WERI-Rb-1 (cell line): ENCODE measurements around the gene DDX24.
A peak's percentile ranks its signal among the peaks of the same experiment; 100 is the strongest.

Experiments used
- DNase-seq: peaks from one replicate; pipeline ENCODE4 v3.0.0-alpha.2; 2020
- H3K27ac ChIP-seq: fragments of 250-450 bp; sonication (Bioruptor Pico); 2 replicates; pipeline ENCODE4 v1.5.1; 2020; ENCODE audit warnings: mild to moderate bottlenecking, moderate library complexity
- H3K27me3 ChIP-seq: fragments of 250-450 bp; sonication (Bioruptor Pico); 2 replicates; pipeline ENCODE4 v1.5.1; 2021; ENCODE audit warnings: mild to moderate bottlenecking, low read depth, moderate library complexity; ENCODE audit not compliant: insufficient read depth, severe bottlenecking
- H3K36me3 ChIP-seq: fragments of 250-450 bp; sonication (Bioruptor Pico); 2 replicates; pipeline ENCODE4 v1.5.1; 2020; ENCODE audit warnings: mild to moderate bottlenecking, moderate library complexity
- H3K4me3 ChIP-seq: 2 replicates; pipeline ENCODE4 v1.5.1; 2011; ENCODE audit warnings: low read depth, mild to moderate bottlenecking, control low read depth, low read length
- H3K9me3 ChIP-seq: fragments of 250-450 bp; sonication (Bioruptor Pico); 2 replicates; pipeline ENCODE4 v1.5.1; 2021; ENCODE audit warnings: mild to moderate bottlenecking, moderate library complexity; ENCODE audit not compliant: severe bottlenecking
- TF ChIP-seq, protein P1 (sequence below): IDR thresholded peaks from 2 replicates; pipeline ENCODE4 v1.5.1; 2011; ENCODE audit warnings: low read depth, mild to moderate bottlenecking, control low read depth, inconsistent platforms, low read length

Gene DDX24

DNA sequence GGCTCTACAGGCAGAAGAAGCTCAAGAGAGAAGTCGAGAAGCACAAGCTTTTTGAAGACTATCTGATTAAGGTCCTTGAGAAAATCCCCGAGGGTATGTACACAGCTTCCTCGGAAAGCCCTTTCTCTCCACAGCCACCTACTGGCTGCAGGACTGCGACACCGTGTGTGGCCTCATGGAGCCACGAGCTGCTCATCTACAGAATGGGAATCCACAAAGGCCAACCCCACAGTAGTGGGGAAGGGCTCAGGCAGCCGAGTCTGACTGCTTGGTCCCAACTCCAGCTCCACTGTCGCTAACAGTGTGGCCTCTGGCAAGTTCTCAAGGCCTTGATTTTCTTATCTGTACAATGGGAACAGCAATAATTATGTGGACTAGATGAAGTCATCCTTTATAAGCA lies 81.4 kb downstream of the DDX24 start:
- DNase-seq, result no peak
- Histone ChIP-seq H3K27ac (no peak overlapping the region), H3K36me3 (no peaks in the 10 kb centered on the region), H3K27me3 (no peaks in the 10 kb centered on the region), H3K9me3 (no peaks in the 10 kb centered on the region), H3K4me3 (no peak overlapping the region)
- TF ChIP-seq, protein P1, sequence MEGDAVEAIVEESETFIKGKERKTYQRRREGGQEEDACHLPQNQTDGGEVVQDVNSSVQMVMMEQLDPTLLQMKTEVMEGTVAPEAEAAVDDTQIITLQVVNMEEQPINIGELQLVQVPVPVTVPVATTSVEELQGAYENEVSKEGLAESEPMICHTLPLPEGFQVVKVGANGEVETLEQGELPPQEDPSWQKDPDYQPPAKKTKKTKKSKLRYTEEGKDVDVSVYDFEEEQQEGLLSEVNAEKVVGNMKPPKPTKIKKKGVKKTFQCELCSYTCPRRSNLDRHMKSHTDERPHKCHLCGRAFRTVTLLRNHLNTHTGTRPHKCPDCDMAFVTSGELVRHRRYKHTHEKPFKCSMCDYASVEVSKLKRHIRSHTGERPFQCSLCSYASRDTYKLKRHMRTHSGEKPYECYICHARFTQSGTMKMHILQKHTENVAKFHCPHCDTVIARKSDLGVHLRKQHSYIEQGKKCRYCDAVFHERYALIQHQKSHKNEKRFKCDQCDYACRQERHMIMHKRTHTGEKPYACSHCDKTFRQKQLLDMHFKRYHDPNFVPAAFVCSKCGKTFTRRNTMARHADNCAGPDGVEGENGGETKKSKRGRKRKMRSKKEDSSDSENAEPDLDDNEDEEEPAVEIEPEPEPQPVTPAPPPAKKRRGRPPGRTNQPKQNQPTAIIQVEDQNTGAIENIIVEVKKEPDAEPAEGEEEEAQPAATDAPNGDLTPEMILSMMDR, result peak; percentile 40

DNA sequence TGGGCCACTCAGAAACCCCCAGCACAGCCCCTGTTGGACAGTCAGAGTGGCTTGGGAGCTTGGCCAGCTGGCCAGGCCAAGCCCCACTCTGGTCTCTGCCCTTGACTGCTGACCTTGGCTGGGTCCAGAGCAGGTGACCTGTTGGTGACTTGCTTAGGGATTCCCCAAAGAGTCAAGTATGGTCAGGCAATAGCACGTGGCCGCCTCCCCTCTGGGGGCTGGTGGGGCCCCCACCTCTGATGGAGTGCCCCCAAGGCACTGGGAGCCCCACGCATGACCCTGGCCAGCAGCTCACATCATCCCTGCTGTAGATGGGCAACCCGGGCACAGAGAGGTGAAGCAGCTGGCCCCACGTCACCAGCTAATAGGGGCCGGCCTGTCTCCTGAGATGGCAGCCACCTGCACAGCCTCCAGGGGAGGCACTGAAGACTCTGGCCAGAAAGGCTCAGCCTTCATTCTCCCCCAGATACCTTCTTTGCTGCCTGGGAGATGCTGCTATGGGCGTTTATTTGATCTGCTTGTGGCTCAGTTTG lies 82.1 kb downstream of the DDX24 start:
- Histone ChIP-seq H3K9me3 (no peaks in the 10 kb centered on the region), H3K4me3 (no peak overlapping the region), H3K27ac (no peak overlapping the region), H3K36me3 (no peaks in the 10 kb centered on the region), H3K27me3 (no peaks in the 10 kb centered on the region)
- TF ChIP-seq, protein P1, result no peak
- DNase-seq, result no peak
